Neutrophil (primary cell): ENCODE measurements around the gene MCEE.

Experiments
- H3K27ac ChIP-seq: fragments of 200-600 bp; sonication (generic); 2 replicates; pipeline ENCODE4 v1.5.1; 2016; ENCODE audit warnings: mild to moderate bottlenecking, moderate library complexity
- H3K27me3 ChIP-seq: fragments of 200-600 bp; sonication (generic); 2 replicates; pipeline ENCODE4 v1.6.0; 2016; ENCODE audit warnings: mild to moderate bottlenecking
- H3K36me3 ChIP-seq: fragments of 200-600 bp; sonication (generic); 2 replicates; pipeline ENCODE4 v1.5.1; 2017
- H3K4me1 ChIP-seq, 2 experiments: fragments of 200-600 bp in 1 of 2; sonication (generic) in 1 of 2; 1 replicate in 1 of 2; 2 replicates in 1 of 2; pipeline versions ENCODE4 v1.5.1 to v1.6.1; 2013 to 2016; ENCODE audit warnings: low read depth in 1 of 2, low read length in 1 of 2, mild to moderate bottlenecking in 1 of 2, moderate library complexity in 1 of 2; ENCODE audit not compliant: control insufficient read depth in 1 of 2, insufficient read depth in 1 of 2
- H3K4me3 ChIP-seq, 2 experiments: fragments of 200-600 bp in 1 of 2; sonication (generic) in 1 of 2; 1 replicate in 1 of 2; 2 replicates in 1 of 2; pipeline ENCODE4 v1.5.1; 2013 to 2016; ENCODE audit warnings: low read depth in 1 of 2, low read length in 1 of 2, mild to moderate bottlenecking in 1 of 2, moderate library complexity in 1 of 2
- H3K9me3 ChIP-seq: fragments of 200-600 bp; sonication (generic); 2 replicates; pipeline ENCODE4 v1.5.1; 2016
- TF ChIP-seq, protein P1 (sequence below): fragments of 200-600 bp; sonication (generic); IDR thresholded peaks from 2 replicates; pipeline ENCODE4 v1.5.1; 2016; ENCODE audit warnings: antibody characterized with exemption

MCEE gene

DNA sequence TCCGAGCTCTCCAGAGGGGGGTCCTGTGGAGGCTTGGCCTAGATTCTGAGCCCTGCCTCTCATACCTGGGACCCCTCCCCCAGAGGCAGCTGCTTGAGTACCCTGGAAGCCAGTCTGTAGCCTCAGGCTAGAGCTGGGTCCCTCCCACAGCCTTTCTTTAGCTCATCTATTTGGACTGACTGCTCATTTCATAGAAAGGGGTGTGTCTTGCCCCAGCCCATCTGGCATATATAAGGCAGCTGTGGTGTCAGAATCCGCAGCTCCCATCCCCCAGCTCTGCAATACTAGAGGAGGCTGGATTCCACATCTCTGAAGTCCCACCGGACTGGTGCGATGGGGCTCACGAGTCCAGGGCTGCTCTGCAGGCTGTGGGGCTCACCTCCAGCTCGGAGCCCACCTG is 26.5 kb upstream of the MCEE start:
- Histone ChIP-seq H3K9me3 (no peaks in the 10 kb centered on the region), H3K36me3 (no peaks in the 10 kb centered on the region), H3K27me3 (peaks cover 8% of the 10 kb centered on the region), H3K4me3 (no peak overlapping the region), H3K4me1 (peaks cover 0 to 4% of the 10 kb centered on the region in 2 experiments), H3K27ac (no peak overlapping the region)
- TF ChIP-seq, protein P1, sequence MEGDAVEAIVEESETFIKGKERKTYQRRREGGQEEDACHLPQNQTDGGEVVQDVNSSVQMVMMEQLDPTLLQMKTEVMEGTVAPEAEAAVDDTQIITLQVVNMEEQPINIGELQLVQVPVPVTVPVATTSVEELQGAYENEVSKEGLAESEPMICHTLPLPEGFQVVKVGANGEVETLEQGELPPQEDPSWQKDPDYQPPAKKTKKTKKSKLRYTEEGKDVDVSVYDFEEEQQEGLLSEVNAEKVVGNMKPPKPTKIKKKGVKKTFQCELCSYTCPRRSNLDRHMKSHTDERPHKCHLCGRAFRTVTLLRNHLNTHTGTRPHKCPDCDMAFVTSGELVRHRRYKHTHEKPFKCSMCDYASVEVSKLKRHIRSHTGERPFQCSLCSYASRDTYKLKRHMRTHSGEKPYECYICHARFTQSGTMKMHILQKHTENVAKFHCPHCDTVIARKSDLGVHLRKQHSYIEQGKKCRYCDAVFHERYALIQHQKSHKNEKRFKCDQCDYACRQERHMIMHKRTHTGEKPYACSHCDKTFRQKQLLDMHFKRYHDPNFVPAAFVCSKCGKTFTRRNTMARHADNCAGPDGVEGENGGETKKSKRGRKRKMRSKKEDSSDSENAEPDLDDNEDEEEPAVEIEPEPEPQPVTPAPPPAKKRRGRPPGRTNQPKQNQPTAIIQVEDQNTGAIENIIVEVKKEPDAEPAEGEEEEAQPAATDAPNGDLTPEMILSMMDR = no peak

DNA sequence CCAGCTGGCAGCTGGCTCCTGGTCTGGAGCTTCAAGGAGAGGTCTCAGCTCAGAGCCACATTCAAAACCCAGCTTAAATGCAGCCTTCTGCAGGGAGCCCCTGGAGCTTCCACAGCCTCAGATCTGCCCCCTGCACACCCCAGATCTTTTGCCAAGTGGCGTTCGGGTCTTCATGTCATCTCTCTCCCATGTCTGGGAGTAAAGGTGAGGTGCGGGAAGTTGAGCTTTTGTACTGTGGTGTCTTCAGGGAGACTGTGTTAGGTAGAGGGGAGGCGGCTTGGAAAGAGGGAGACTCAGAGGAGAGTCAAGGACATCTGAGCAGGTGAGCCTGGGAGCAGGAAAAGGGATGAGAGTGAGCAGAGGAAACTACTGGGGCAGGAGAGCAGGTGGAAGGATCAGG is 25.8 kb upstream of the MCEE start:
- Histone ChIP-seq H3K4me1 (peaks cover 0 to 4% of the 10 kb centered on the region in 2 experiments), H3K27ac (no peak overlapping the region), H3K27me3 (peaks cover 8% of the 10 kb centered on the region), H3K9me3 (no peaks in the 10 kb centered on the region), H3K36me3 (peaks cover 1% of the 10 kb centered on the region), H3K4me3 (no peak overlapping the region)
- TF ChIP-seq, protein P1 = no peak

DNA sequence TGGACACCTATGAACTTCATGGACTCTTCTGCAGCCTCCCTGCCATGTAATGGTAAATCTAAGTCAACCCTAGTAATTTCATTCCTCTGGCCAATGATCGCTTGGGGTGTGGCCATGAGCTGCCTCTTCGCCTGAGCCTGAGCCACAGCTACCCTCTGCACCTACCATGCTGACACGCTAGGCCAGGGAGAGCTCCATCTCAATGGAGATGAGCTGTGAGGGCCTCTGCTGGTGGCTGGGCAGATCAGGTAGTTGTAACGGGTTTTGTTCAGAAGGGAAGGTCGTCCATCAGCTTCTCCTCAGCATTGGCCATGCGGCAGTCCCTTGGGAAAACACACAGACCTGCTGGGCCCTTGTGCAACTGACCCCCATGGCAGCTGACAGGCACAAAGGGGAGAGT is 24.8 kb upstream of the MCEE start:
- no peak overlapping the region for H3K4me3 ChIP-seq
- peaks cover 8% of the 10 kb centered on the region for H3K27me3 ChIP-seq
- peaks cover 0 to 4% of the 10 kb centered on the region in 2 experiments for H3K4me1 ChIP-seq
- H3K27ac ChIP-seq = no peak overlapping the region
- H3K9me3 ChIP-seq = no peaks in the 10 kb centered on the region
- peaks cover 12% of the 10 kb centered on the region for H3K36me3 ChIP-seq
- TF ChIP-seq, protein P1 = no peak

DNA sequence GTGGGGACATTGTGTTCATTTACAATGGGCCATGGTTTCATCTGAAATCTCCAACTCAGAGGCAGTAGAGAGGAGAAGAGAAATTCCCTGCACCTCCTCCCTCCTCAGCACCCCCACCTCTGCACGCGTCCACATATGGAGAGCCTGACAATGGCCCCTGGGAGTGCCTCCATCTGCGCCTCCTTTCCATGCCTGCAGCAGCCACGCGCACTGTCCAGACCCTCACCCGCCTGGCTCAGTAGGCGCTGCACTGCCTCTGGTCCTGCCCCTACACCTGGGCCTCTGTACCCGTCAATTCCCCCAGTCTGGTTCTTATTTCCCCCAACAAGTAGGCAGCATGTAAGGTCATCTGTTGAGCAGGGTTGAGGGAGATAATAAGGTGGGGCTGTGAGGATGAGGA is 24.2 kb upstream of the MCEE start:
- H3K27me3 ChIP-seq = peaks cover 8% of the 10 kb centered on the region
- H3K4me1 ChIP-seq = peaks cover 0 to 4% of the 10 kb centered on the region in 2 experiments
- no peak overlapping the region for H3K27ac ChIP-seq
- no peaks in the 10 kb centered on the region for H3K9me3 ChIP-seq
- H3K36me3 ChIP-seq = peaks cover 17% of the 10 kb centered on the region
- TF ChIP-seq, protein P1 = no peak
- no peak overlapping the region for H3K4me3 ChIP-seq

DNA sequence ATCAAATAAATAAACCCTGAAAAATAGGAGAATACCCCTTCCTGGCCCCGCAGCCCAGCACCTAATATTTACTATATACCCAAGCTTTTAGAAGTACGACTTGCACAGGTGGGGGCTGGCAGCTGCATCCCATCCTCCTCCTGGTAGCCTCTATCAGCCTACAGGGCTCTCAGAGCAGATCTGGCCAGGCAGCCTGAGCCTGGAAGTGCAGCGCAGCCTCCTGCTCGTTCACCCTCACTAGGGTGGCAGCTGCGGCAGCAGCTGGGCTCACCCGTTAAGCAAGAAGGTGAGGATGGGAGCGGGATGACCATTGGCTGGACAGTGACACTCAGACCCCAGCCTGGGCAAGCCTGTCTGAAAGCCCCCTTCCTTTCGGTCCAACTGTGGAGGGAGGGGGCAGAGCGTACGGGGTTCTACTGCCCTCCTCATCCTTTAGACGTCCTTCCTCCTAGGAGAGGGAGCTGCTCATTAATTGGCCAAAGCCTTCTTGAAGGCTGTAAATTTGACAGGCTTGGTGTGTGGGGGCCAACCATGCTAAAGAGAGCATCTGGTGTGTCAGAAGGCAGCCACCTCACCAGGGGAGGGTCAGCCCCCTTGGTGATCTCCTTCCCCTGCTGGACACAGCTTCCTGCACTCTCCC is 23.7 kb upstream of the MCEE start:
- Histone ChIP-seq H3K4me1 (peaks cover 0 to 4% of the 10 kb centered on the region in 2 experiments), H3K4me3 (no peak overlapping the region), H3K9me3 (no peaks in the 10 kb centered on the region), H3K27me3 (peaks cover 8% of the 10 kb centered on the region), H3K36me3 (peaks cover 23% of the 10 kb centered on the region), H3K27ac (no peak overlapping the region)
- TF ChIP-seq, protein P1 = no peak
